ENCODE data around the gene CMTM6. TPM values are rescaled to one million over a fixed set of nuclear protein-coding genes. Genes with fewer than 3 reads are reported as not detected.
"Not testable (repeated sequence)": the region's sequence is repeated elsewhere in the genome, so short reads cannot be mapped to it uniquely, and the experiment has no call there.

CMTM6 gene
- total RNA-seq, 1 experiment from 2014 or later: 90.6 TPM

DNA sequence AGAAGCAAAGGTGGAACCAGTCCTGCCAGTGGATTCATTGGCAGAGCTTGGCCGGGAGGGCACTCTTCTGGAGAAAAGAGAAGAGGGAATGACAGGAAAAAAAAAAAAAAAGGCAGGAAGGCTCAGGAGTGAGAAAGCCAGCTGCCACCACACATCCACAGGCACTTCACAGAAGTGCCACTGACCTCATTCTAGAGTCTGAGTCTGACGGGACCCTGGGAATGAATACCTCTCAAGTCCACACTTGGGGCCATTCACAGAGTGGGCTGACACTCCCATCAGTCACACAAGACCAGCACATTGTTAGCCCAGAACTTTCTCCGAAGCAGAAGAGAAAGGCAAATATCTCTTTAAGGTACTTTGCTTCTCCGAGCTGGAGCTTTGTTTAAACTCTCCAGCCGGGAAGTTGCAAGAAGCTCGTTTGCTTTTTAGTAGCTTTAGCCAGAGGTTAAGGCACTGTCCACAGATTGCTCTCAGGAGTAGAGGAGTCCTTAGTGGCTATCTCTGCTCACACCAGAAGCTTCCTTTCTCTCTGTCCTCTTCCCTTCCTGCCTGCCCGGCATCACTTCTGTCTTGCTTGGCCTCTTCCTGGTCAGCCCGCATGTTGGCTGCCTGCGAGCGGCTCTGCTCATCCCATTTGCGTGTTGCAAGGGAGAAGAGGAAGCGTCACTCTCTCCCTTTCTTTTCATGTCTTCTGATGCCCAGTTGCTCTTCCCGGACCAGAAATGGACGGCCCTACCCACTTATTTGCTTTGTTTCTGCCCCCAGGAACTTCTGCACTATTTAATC, 53.8 kb downstream of the CMTM6 start:
- no peak for DNase-seq (ENCODE audit: low read depth)

DNA sequence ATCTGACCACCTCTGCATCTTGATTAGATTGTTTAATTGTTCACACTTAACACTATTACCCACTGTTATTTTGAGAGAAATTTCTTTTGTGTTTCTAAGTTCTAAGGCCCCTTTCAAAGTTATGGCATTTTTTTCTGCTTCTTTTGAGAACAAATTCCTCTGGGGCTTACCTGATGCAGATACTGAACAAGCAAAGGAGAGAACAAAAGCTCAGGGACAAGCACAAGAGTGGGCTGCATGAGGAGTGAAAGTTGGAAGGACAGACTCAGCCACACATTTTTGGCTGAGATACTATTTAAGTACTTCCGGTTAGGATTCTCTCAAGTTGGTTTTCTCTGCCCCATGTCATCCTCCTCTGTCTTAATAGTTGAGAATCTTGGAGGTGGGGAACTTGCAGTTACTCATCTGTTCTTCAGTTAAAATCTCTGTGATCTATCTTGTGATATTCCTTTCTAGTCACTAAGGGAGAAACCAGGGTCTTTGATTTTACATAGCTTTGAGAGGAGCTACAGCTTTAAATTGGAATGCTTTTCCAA, 54.7 kb downstream of the CMTM6 start:
- no peak for DNase-seq (ENCODE audit: low read depth)

DNA sequence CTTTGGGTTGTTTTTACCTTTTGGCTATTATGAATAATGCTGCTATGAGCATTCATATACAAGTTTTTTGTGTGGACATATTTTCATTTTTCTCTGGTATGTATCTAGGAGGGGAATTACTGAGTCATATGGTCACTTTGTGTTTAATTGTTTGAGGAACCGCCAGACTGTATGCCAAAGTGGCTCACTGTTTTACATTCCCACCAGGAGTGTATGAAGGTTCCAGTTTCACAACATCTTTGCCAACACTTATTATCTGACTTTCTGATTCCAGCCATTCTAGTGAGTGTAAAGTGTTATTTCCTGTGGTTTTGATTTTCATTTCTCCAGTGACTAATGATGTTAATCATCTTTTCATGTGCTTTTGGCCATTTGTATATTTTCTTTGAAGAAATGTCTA, 59.2 kb downstream of the CMTM6 start:
- DNase-seq (ENCODE audit: low read depth): peak; percentile 78

DNA sequence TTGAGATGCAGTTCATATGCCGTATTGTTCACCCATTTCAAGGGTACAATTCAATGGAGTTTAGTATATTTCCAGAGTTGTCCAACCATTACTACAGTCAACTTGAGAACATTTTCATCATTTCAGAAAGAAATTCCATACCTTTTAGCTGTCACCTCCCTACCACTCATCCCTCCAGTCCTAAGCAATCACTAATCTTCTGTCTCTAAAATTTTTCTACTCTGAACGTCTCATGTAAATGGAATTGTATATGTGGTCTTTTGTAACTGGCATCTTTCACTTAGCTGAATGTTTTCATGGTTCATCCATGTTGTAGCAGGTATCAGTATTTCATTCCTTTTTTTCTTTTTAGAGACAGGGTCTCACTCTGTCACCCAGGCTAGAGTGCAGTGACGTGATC, 59.9 kb downstream of the CMTM6 start:
- DNase-seq (ENCODE audit: low read depth): peak; percentile 42

DNA sequence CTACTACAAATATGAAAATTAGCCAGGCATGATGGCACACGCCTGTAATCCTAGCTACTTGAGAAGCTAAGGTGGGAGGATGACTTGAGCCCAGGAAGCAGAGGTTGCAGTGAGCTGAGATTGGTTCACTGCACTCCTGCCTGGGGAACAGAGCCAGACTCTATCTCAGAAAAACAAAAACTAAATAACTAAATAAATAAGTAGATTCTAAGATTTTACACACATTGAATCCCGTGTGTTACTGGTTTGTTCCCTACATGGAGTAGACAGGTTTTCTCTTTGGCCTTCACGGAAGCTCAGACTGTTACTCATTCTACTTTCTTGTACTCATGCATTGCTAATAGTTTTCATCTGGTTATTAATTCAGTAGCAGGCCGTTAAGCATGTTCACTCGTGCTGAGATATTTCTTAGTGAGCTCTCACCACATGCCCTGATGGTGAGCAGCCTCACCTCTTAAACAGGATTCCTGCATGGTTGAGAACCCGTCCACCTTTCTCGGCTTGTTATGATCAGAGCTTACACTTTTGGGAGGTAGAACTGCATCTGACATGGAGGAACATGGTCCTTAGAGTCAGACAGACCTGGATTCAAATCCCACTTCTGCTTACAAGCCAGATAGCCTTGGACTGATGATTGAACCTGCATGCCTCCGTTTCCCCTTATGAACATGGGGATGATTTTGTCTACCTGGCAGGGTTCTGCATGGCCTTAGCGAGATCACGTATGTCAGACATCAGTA, 61.9 kb downstream of the CMTM6 start:
- no peak for DNase-seq (ENCODE audit: low read depth)

DNA sequence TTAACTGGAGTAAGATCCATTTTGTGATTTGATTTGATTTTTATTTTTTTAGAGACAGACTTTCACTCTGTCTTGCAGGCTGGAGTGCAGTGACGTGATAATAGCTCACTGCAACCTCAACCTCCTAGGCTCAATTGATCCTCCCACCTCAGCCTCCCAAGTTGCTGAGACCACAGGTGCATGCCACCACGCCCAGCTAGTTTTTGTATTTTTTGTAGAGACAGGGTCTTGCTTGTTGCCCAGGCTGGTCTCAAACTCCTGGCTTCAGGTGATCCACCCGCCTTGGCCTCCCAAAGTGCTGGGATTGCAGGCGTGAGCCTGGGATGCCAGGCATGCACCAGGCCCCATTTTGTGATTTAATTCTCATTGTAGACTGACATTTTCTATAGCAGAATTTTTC, 63.2 kb downstream of the CMTM6 start:
- not testable (repeated sequence) for DNase-seq (ENCODE audit: low read depth)

DNA sequence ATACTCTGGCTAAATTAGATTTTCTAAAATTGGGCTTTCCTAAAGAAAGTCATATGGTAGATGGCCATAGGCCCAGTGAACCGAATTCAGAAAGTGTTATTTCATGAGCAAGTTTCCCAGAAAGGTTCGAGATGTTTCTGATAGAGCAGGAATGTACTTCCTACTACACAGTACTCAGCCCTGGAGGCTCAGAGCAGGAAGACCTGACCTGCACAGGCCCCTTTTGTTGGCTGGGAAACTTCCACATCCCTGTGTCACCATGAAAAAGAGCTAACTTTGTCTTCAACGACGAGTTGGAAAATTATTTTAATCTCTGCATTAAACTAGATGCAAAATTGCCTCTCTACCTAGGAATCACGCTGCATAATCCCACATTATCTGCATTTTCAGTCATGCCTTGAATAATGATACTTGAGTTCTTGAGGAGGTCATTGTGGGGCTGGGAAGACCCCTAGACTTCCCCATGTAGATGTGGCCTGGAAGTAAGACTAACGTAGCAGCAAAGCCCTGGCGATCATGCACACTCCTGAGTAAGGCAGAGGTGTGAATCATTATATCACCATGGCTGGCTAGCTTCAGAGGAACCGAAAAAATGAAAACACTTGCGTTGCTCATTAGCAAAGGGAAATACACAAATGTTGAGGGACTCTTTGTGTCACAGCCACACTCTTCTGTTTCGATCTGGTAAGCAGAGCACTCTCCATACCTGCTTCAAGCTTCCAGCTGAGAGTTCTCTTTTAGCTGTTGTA, 63.9 kb downstream of the CMTM6 start:
- DNase-seq (ENCODE audit: low read depth): no peak

DNA sequence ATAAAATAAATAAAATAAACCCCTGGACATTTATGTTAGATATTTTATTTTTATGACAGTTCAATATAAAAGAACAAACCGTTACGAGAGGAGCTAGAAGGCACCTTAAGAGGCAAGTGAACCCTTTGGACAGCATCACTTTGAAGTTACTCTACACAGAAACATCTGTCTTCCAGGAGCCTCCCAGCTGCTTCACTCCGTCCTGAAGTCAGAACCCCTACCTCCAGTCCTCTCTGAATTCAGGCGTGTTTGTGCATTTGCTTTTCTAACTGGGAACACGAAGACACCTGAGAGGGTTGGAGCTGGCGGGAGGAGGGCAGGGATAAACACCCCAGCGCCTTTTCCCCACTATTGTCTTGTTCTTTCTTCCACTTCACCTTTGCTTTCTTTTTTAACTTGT, 64.8 kb downstream of the CMTM6 start:
- no peak for DNase-seq (ENCODE audit: low read depth)

DNA sequence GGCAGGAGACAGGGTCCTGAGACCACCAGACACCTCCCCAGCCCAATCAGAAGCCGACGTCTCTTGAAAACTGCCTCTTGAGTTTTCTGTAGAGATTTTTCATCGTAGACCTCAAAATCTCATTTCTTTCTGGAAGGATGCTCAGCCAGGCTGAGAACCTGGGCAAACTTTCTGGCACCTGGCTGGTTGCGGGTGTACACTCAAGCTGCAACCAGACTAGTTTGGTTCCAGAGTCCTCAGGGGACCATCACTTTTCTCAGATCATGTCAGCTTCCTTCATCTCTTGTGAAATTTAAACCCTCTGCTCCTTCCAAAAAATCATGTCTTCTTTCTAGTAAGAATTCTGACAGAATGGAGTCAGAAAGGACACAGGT, 65.8 kb downstream of the CMTM6 start:
- no peak for DNase-seq (ENCODE audit: low read depth)

DNA sequence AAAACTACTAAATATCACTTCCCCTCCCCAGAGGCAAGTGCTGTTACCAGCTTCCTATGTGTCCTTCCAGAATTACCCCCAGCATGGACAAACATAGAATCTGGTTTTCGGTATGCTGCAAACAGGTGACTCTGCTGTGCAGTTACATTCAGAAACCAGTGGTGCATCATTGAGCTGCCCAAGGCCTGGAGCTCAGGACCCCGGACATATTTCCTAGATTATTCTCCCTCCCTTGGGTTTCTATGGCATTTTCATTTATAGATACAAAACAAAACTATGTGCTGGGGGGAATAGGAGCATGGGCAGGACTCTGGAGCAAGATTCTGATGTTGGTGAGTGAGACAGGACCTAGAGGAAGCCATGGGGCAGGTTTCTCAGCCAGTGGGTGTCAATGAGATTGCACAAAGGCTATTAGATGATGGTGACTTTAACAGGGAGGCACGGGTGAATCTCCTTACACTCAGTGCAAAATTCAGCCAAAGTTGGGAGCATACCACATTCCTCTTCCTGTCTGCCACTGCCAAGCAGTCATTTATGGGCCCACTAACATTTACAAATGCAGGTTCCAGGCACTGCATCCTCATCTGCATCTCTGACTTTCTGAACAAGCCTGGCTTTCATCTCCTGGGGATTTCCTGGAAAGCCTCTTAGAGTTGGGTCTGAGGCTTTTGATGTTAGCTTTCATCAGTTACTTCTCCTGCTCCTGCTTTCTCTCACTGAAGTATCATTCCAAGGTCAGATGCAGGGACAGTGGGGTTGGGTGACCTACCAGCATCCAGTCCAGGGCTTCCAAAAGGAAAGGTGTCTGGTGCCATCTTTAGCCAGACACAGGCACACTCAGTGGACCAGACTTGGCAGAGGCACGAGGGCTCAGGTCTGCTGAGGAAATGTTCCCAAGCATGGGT, 66.5 kb downstream of the CMTM6 start:
- DNase-seq (ENCODE audit: low read depth): no peak

DNA sequence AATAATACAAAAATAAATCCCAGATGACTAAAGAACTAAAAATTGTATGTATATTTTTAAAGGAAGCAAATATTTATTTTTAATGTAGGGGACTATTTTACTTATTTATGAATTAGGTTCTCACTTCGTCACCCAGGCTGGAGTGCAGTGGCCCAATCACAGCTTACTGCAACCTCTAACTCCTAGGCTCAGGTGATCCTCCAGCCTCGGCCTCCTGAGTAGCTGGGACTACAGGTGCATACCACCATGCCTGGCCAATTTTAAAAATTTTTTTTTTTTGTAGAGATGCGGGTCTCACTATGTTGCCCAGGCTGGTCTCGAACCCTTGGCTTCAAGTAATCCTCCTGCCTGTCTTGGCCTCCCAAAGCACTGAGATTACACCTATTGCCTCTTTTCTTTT, 68.4 kb downstream of the CMTM6 start:
- DNase-seq (ENCODE audit: low read depth): no peak

DNA sequence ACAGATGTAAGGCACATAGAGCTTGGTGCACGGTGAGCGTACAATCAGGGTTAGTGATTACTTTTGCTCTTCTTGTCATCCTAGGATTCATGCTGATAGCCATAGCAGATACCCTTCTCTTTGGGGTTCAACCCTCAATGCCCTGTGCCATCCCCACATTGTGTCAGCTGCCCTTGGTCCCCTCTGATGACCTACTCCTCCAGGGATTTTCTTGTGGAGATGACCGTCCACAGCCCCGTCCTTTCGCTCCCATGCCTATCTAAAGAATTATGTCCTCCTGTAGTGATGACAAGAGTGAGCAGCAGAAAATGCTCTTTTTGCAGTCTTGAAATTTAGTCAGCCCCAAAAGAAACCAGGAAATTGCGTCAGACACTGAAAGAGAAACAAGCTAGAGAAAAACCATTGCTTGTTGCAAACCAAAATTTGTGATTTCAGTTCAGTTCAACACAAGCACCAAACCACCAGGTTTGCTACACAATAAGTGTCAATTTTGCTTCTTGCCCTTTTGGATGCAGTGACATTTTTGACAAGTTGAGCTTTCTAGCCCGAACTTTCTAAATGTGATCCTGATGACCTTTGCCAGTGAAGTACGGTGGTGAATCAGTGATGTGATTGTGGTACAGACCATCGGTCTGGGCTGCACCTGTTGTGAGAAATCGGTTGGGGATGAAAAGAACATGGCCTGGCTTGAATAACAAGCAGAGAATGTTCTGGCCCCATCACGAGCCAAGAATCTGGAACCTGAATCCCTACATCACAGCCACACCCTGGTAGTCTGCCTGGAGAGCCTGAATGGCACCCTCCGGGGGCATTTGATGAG, 69.7 kb downstream of the CMTM6 start:
- no peak for DNase-seq (ENCODE audit: low read depth)

DNA sequence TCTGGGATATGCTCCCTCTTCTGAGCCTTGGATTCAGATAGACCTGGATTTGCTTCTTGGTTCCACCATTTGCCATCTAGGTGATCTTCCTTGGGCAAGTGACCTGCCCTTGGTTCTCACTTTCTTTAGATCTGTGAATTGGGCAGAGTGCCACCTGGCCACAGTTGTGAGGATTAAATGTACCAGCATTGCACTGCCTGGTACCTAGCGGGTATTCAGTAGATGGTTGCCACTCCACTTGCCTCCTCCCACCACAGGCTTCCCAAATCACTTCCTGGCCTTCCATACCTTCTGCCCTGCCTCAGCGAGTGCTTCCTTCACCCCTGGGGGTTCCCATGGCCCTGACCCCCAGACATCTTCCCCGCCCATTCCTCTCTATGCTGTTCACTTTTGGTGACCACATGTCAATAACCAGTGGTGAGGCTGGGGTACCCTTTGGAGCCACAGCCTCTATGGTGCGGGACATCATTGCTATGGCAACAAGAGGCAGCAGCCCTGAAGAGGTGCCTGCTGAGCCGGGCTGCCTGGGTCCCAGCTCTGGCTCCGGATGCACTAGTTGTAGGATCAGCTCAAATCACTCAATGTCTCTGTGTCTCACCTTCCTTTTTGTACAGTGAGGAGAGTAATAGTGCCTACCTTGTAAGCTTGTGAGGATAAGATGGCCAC, 70.5 kb downstream of the CMTM6 start:
- DNase-seq (ENCODE audit: low read depth): no peak

DNA sequence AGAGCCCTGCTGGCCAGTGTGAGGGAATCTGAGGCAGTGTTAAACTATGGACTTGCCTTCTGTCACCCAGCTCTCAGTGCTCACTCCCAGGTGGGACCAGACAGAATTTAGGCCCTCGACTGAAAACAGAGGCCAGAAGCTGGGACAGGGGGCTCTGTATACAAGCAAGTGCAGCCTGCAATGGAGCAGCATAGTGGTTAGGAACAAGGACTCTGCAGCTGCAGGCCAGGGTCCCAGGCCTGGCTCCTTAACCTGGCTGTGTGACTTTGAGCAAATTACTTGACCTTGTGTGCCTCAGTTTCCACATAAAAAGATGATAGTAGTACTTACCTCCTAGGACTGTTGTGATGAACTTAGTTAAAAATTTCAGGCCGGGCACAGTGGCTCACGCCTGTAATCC, 71.2 kb downstream of the CMTM6 start:
- DNase-seq (ENCODE audit: low read depth): no peak

Small RNA genes lying within 50 kb of the gene (small RNA-seq; reads per million reads assigned to genes)
- not detected for gene MIR548AY

Other genes with a start within 250 kb of the CMTM6 start
- gene CMTM7, start 111.0 kb downstream of the CMTM6 start, total RNA-seq (2014; rRNA removed; shearing (Covaris generic)): 39.2 and 57.9 TPM in 2 replicates
- gene DYNC1LI1, start 68.0 kb upstream of the CMTM6 start, total RNA-seq (2014; rRNA removed; shearing (Covaris generic)): 49.1 and 54.9 TPM in 2 replicates
- 37.4 and 41.2 TPM in 2 replicates for gene CNOT10, start 182.3 kb upstream of the CMTM6 start, total RNA-seq (2014; rRNA removed; shearing (Covaris generic))